Right lung (tissue), 5 donors: Measurements from ENCODE around the gene HPCA. TPM values are rescaled to one million over a fixed set of nuclear protein-coding genes. Genes with fewer than 3 reads are reported as not detected.

Experiments
- DNase-seq, 2 donors: peaks; one replicate each; pipeline ENCODE4 v3.0.0-alpha.2; 2013
- polyA plus RNA-seq, 5 donors: library from polyadenylated mRNA; unstranded; fragments of 120-200 nt; gene quantifications; one replicate each; pipeline versions ENCODE4 v1.2.1 to v1.2.3, GENCODE V29; 2013; ENCODE audit warnings: inconsistent platforms in 1 of 5, low replicate concordance in 1 of 5; ENCODE audit not compliant: insufficient read length in 5 of 5, insufficient read depth in 1 of 5

The HPCA gene
- polyA plus RNA-seq, 5 donors: 0.15 to 0.73 (median 0.40) TPM

GRCh38 chr1:32888677-32889420, 2.6 kb downstream of the HPCA start:
- DNase-seq: no peak

DNA sequence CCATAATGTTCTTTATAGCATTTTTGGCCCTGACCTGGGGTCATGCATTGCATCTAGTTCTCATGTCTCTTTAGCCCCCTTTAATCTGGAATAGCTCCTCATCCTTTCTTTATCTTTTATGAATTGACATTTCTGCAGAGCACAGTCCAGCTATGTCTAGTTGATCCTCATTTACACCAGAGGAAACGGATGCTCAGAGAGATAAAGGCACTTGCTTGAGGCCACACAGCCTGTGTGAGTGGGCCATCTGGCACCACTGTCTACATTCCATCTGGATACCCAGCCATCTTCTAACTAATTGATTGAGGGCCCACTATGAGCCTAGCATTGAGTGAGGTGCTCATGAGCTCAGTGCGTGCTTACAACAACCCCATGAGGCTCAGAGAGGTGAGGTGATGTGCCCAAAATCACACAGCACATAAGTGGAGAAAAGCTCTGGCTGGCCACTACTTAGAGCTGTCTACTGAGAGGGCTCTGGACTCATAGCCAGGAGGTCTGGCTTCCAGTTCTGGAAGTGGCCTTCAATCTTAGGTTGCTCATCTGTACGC, 3.5 kb downstream of the HPCA start:
- no peak for DNase-seq

DNA sequence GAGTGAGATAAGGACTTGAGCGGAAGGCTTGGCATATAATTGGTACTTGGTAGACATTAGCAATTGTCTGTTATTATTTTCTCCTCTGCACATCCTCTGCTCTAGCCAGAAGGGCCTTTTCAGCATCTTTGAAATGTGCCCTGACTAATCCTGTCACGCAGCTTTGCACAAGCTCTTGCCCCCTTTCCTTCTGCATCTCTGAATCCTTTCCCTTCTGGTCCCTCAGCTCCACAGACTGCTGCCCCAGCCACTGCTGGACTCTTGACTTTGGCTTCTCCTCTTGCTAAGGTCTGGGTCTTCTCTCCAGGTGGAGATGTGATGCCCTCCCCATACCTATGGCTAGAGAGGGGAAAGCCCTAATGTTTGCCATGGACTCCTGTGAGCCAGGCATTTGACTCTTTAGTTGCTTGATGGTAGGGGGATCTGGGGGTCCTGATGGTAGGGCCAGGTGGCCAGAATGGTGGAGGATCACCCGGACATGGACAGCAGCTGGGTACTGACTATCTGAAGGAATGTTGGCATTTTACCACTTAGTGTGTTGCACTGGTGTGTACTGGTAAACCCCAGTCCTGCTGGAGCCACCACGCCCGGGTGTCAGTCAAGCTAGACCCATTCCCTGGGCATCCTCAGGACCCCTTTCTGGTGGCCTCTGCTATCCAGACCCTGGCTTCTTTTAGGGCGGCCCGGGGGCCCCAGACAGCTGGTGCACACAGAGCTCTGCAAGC, 4.4 kb downstream of the HPCA start:
- no peak for DNase-seq

GRCh38 chr1:32891241-32891570, 4.9 kb downstream of the HPCA start:
- no peak for DNase-seq

DNA sequence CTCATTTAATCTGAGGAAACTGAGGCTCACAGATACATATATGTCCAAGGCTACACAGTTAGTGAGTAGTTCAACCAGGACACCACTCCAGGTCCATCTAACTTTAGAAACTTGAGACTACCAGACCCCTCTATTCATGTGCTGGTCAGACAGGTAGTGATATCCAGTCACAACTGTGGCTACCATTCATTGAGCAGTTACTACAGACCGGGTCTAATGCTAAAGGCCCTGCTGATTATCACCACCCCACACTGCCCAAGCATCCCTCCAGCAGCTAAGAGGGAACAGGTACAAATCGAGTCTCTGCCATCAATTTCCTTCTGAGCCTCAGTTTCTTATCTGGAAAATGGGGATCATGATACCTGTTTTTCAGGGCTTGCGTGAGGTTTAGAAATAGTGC, 5.3 kb downstream of the HPCA start:
- DNase-seq: no peak

DNA sequence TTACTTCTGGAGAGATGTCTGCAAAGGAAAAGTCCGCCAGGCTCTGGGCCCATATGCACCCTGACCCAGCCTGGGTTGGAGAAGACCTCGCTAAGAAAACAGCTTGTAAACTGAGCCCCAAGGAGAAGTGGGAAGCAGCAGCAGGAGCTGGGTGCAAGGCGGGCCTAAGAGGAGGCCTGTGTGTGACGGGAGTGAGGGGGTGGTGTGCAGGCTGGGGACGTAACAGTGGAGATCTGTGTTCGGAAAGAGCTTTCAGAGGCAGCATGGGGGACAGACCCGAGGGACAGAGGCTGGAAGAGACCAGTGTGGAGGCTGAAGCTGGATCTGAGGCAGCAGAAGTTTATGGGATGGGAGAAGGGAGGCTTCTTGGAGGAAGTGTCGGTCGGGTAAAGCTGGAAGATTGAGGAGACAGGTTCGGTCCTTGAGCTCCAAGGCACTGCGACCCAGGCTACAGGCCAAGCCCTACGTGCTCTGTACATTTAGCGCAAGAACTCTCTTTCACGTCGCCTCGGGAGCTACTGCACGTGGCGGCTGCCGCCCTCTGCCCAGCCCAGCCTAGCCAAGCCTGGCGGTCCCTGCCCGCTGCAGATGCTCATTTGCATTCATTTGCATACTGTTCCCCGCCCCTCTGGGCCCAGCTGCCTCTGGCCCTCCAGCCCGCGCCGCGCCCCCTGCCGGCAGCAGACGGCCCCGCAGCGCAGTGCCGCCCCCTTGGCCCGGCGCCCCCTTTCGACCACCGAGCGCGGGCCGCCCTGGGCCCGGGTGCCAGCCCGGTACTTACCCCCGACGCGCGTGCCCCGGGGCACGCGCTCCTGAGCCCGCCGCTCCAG, 6.3 kb downstream of the HPCA start:
- DNase-seq: no peak

DNA sequence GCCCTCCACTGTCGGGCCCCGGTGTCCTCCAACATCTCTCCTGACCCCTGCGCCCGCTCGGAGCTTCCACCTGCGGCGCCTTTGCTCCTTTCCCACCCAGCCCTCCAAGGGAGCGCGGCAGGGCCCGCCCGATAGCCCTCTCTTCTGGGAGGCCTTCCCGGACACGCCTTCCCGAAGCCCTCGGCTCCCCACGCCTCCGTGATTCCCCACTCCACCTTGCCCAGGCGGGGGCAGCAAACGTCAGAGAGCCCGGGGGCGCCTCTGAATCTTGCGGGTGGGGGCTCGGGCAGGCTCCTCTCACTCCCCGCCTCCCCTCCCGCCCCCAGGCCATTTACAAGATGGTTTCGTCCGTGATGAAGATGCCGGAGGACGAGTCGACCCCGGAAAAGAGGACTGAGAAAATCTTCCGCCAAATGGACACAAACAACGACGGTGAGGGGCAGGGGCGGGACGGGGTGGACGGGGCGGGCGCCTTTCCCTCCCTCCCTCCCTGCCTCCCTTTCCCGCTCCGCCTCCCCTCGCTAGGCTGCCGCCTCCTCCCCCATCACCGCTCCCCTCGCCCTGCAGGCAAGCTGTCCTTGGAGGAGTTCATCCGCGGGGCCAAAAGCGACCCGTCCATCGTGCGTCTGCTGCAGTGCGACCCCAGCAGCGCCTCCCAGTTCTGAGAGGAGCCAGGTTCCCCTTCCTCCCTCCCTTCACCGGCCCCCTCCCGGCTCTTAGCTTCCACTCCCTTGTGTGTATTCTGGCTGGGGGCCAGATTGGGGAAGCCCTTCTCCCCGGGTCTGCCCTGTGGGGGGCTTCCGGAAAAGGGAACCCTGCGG, 7.1 kb downstream of the HPCA start:
- no peak for DNase-seq

- no peak for DNase-seq
Observed at GRCh38 chr1:32894019-32894600, 7.8 kb downstream of the HPCA start.

GRCh38 chr1:32894681-32895080, 8.4 kb downstream of the HPCA start:
- no peak for DNase-seq

GRCh38 chr1:32895325-32896215, 9.3 kb downstream of the HPCA start:
- no peak for DNase-seq

DNA sequence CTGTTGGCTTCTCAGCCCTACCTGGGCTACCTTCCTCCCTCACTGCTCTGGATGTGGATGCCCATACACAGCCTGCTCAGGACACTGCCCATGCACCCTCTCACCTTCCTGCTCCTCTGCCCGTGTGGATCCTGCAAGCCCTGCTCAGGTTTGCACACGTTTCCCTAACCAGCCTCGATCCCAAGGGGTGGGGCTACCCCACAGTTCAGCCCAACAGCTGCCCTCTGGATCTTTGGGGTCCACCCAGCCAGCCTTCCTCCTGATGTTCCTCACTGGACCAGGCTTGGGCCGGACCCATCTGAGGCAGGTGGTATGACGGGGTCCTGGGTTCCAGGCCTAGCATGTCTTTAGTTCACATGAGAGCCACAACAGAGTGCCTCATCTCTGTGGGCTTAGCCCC, 10.2 kb downstream of the HPCA start:
- DNase-seq: no peak

GRCh38 chr1:32897082-32898049, 11.1 kb downstream of the HPCA start:
- no peak for DNase-seq

GRCh38 chr1:32898056-32898455, 11.8 kb downstream of the HPCA start:
- DNase-seq: no peak

GRCh38 chr1:32898958-32899357, 12.7 kb downstream of the HPCA start:
- no peak for DNase-seq

DNA sequence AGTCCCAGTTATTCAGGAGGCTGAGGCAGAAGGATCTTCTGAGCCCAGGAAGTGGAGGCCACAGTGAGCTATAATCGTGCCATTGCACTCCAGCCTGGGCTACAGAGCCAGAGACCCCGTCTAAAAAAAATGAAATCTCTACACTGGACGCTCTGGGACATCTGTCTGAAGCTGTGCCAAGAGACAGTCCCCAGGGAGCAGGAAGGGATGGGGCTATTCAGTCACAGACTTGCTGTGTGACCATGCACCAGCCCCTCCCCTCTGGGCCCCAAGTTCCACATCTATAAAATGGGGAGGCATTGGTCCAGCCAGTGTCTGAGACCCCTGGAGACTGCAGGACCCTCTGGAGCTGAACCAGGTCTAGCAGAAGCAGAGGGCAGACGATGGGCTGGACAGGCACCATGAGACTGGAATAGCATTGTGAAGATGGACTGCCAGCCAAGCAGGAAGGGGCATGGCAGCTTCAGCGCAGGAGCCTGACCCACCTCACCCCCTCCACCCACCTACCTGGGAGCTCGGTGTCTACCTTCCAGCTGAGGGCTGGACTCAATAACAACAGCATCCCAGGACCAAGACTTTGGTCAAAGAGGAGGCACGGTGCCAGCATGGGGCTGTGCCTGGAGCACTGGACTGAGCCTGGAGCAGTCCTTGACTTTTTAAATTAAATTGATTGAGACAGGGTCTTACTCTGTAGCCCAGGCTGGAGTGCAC, 13.4 kb downstream of the HPCA start:
- no peak for DNase-seq

GRCh38 chr1:32900371-32900955, 14.2 kb downstream of the HPCA start:
- DNase-seq: no peak

DNA sequence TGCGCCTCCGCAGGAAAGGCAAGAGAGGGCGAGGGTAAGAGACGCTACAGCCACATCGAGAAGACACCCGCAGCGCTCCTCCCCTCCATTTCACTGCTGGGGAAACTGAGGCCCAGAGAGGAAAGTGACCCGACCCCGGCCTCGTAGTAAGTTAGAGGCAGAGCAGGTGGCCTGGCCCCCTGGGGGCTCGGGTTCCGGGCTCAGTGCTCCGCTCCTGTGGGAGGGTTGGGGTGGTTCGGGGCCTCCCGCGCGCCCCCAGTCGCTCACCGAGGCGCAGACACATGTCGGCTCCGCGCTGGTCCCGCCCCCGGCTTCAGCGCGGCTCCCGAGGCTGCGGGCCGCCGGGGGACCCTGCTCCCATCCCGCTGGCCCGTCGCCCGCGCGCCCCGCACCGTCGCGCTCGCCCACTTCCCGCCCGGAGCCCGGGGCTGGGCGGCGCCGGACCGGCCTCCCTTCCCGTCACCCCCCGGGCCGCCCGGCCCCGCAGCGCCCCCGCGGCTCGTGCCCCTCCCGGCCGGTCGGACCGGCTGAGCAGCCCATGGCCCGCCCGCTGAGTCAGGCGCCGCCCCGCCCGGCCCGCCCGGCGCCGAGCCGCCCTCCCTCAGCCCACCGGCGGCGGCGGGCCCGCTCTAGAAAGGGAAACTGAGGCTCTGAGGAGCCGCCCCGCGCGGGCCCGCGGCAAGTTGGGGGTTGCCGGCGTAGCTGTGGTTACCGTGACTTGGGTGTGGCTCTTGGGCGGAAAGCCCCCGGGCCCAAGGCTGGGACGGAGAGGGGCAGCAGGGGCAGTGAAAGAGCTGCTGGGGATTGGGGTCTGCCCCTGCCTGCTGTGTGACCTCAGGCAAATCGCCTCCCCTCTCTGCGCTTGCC, 14.9 kb downstream of the HPCA start, which contains the start of gene TMEM54:
TSS of gene TMEM54 (minus strand) at position 434 of the 867 bp plus-strand sequence. CDS start at position 283, 151 bp downstream.
- DNase-seq: no peak
